OCI-LY3 (cell line): Measurements from ENCODE around the gene BOLA1.

ENCODE experiments used
- H2AFZ ChIP-seq: fragments of 200-600, 300-600 bp; shearing (Covaris generic); 2 replicates; pipeline ENCODE4 v1.6.0; 2014; ENCODE audit warnings: antibody characterized with exemption, low read depth, low read length
- H3K27ac ChIP-seq: fragments of 200-600, 300-600 bp; sonication (generic); 2 replicates; pipeline ENCODE4 v1.5.1; 2014; ENCODE audit warnings: mild to moderate bottlenecking, low read length, moderate library complexity, mixed read lengths
- H3K27me3 ChIP-seq: fragments of 200-600, 300-600 bp; sonication (generic); 2 replicates; pipeline ENCODE4 v1.6.1; 2014; ENCODE audit warnings: low read depth, low read length, mixed read lengths
- H3K36me3 ChIP-seq: fragments of 200-600, 300-600 bp; sonication (generic); replicated peaks from 2 replicates; pipeline ENCODE3; 2014; ENCODE audit warnings: low read depth, low read length, mixed read lengths
- H3K4me1 ChIP-seq: fragments of 300-600, 200-600 bp; sonication (generic); 2 replicates; pipeline ENCODE4 v1.6.1; 2014; ENCODE audit warnings: low read length, mixed read lengths
- H3K4me2 ChIP-seq: fragments of 200-600, 300-600 bp; sonication (generic); 2 replicates; pipeline ENCODE4 v1.6.1; 2014; ENCODE audit warnings: low read length, mixed read lengths
- H3K4me3 ChIP-seq: fragments of 300-600, 200-600 bp; sonication (generic); 2 replicates; pipeline ENCODE4 v1.5.1; 2014; ENCODE audit warnings: antibody characterized with exemption, mild to moderate bottlenecking, low read length, moderate library complexity
- H3K79me2 ChIP-seq: fragments of 300-600, 200-600 bp; shearing (Covaris generic); 2 replicates; pipeline ENCODE4 v1.6.1; 2014; ENCODE audit warnings: mild to moderate bottlenecking, low read length, mixed read lengths
- H3K9ac ChIP-seq: fragments of 300-600, 200-600 bp; shearing (Covaris generic); 2 replicates; pipeline ENCODE4 v1.6.0; 2014; ENCODE audit warnings: mild to moderate bottlenecking, low read length, moderate library complexity
- H3K9me3 ChIP-seq: fragments of 200-600, 300-600 bp; shearing (Covaris generic); 2 replicates; pipeline ENCODE4 v1.6.1; 2014; ENCODE audit warnings: low read length, mixed read lengths; ENCODE audit not compliant: insufficient read depth
- H4K20me1 ChIP-seq: fragments of 200-600, 300-600 bp; sonication (generic); 2 replicates; pipeline ENCODE4 v1.6.1; 2016; ENCODE audit warnings: low read length, mixed read lengths; ENCODE audit not compliant: insufficient read depth
- CTCF ChIP-seq: fragments of 200-600, 300-600 bp; sonication (generic); IDR thresholded peaks from 2 replicates; pipeline ENCODE4 v1.5.1; 2014; ENCODE audit warnings: antibody characterized with exemption, low read length, low read depth
- EZH2phosphoT487 ChIP-seq: fragments of 200-600 bp; shearing (Covaris generic); IDR thresholded peaks from 2 replicates; pipeline ENCODE4 v1.6.1; 2018; ENCODE audit warnings: antibody characterized with exemption, mixed run types, low read depth

BOLA1 gene

GRCh38 chr1:149927563-149928400 is 28.4 kb downstream of the BOLA1 start, which contains the start of gene SF3B4:
SF3B4 (minus strand) TSS chr1:149927803; CDS start chr1:149927759, 44 bp downstream.
- TF ChIP-seq EZH2phosphoT487 (no peak), CTCF (no peak)
- Histone ChIP-seq H3K27ac (peak within 1 kb of the TSS; percentile 86), H3K9me3 (no peaks in the 10 kb centered on the region), H4K20me1 (peaks cover 10% of the 10 kb centered on the region; the same call in 1 of the 2 replicates), H3K36me3 (peaks cover 36% of the 10 kb centered on the region), H3K4me3 (peak within 1 kb of the TSS; percentile 80), H3K9ac (peak within 1 kb of the TSS; percentile 90), H3K27me3 (no peaks in the 10 kb centered on the region), H3K79me2 (peaks cover 31% of the 10 kb centered on the region), H3K4me2 (peak within 1 kb of the TSS; percentile 95), H2AFZ (no peak within 1 kb of the TSS; the same call in 1 of the 2 replicates), H3K4me1 (peaks cover 23% of the 10 kb centered on the region)

- Histone ChIP-seq H4K20me1 (peaks cover 10% of the 10 kb centered on the region; the same call in 1 of the 2 replicates), H3K79me2 (peaks cover 31% of the 10 kb centered on the region), H3K9ac (peak overlapping the region; percentile 90), H3K9me3 (no peaks in the 10 kb centered on the region), H3K4me3 (peak overlapping the region; percentile 80), H3K36me3 (peaks cover 30% of the 10 kb centered on the region), H3K27ac (peak overlapping the region; percentile 86), H3K4me2 (peak overlapping the region; percentile 77), H2AFZ (no peak overlapping the region), H3K4me1 (peaks cover 23% of the 10 kb centered on the region), H3K27me3 (no peaks in the 10 kb centered on the region)
- no peak for TF ChIP-seq CTCF
- no peak for TF ChIP-seq EZH2phosphoT487
These were observed 29.0 kb downstream of the BOLA1 start for GRCh38 chr1:149928401-149928724.

- Histone ChIP-seq H3K27ac (no peak overlapping the region), H3K36me3 (peaks cover 16% of the 10 kb centered on the region), H3K27me3 (no peaks in the 10 kb centered on the region), H3K9ac (no peak overlapping the region), H3K79me2 (peaks cover 28% of the 10 kb centered on the region), H4K20me1 (peaks cover 10% of the 10 kb centered on the region; the same call in 1 of the 2 replicates), H3K4me3 (no peak overlapping the region), H2AFZ (peak overlapping the region; percentile 66; the same call in 1 of the 2 replicates), H3K4me2 (no peak overlapping the region), H3K9me3 (no peaks in the 10 kb centered on the region), H3K4me1 (peaks cover 23% of the 10 kb centered on the region)
- TF ChIP-seq EZH2phosphoT487 (no peak), CTCF (no peak)
These were observed 30.5 kb downstream of the BOLA1 start for GRCh38 chr1:149929856-149930255.

- Histone ChIP-seq H4K20me1 (peaks cover 9% of the 10 kb centered on the region; the same call in 1 of the 2 replicates), H3K36me3 (peaks cover 1% of the 10 kb centered on the region), H3K4me1 (peaks cover 24% of the 10 kb centered on the region), H2AFZ (no peak overlapping the region), H3K27me3 (no peaks in the 10 kb centered on the region), H3K9ac (no peak overlapping the region), H3K4me2 (no peak overlapping the region), H3K4me3 (no peak overlapping the region), H3K27ac (no peak overlapping the region), H3K79me2 (peaks cover 13% of the 10 kb centered on the region), H3K9me3 (no peaks in the 10 kb centered on the region)
- TF ChIP-seq EZH2phosphoT487, result no peak
- no peak for TF ChIP-seq CTCF
These were observed 31.9 kb downstream of the BOLA1 start for GRCh38 chr1:149931212-149931790.
